Esophagus squamous epithelium (tissue), 4 donors: ENCODE measurements around the gene ARSJ.

Experiments
- POLR2A ChIP-seq, 4 donors: fragments of 450-650 bp; IDR thresholded peaks; one replicate each; pipeline ENCODE4 v1.6.1; 2017; ENCODE audit warnings: antibody characterized with exemption in 4 of 4, mild to moderate bottlenecking in 4 of 4, moderate library complexity in 3 of 4
- TF ChIP-seq, protein P1 (sequence below), 6 experiments: fragments of 450-650 bp in 4 of 6; fragments of 200-600 bp in 2 of 6; sonication (generic) in 2 of 6; IDR thresholded peaks; one replicate each; pipeline ENCODE4 v1.5.1; 2016 to 2019; ENCODE audit warnings: antibody characterized with exemption in 6 of 6, mild to moderate bottlenecking in 4 of 6, moderate library complexity in 4 of 6

GRCh38 chr4:113905301-113905700 is 74.1 kb downstream of the ARSJ start:
- TF ChIP-seq, protein P1, sequence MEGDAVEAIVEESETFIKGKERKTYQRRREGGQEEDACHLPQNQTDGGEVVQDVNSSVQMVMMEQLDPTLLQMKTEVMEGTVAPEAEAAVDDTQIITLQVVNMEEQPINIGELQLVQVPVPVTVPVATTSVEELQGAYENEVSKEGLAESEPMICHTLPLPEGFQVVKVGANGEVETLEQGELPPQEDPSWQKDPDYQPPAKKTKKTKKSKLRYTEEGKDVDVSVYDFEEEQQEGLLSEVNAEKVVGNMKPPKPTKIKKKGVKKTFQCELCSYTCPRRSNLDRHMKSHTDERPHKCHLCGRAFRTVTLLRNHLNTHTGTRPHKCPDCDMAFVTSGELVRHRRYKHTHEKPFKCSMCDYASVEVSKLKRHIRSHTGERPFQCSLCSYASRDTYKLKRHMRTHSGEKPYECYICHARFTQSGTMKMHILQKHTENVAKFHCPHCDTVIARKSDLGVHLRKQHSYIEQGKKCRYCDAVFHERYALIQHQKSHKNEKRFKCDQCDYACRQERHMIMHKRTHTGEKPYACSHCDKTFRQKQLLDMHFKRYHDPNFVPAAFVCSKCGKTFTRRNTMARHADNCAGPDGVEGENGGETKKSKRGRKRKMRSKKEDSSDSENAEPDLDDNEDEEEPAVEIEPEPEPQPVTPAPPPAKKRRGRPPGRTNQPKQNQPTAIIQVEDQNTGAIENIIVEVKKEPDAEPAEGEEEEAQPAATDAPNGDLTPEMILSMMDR (IDR thresholded peaks at IDR 0.05): no peak
- no peak for TF ChIP-seq POLR2A (IDR thresholded peaks at IDR 0.05)
